IPS DF 19.7 (cell line): ENCODE results near the gene CFAP119.
A peak's percentile ranks its signal among the peaks of the same experiment; 100 is the strongest.
"Not testable (repeated sequence)": the region's sequence is repeated elsewhere in the genome, so short reads cannot be mapped to it uniquely, and the experiment has no call there.

Experiments used
- DNase-seq: peaks from one replicate; pipeline ENCODE4 v3.0.0-alpha.2; 2013; ENCODE audit warnings: low read depth, low spot score

The CFAP119 gene

DNA sequence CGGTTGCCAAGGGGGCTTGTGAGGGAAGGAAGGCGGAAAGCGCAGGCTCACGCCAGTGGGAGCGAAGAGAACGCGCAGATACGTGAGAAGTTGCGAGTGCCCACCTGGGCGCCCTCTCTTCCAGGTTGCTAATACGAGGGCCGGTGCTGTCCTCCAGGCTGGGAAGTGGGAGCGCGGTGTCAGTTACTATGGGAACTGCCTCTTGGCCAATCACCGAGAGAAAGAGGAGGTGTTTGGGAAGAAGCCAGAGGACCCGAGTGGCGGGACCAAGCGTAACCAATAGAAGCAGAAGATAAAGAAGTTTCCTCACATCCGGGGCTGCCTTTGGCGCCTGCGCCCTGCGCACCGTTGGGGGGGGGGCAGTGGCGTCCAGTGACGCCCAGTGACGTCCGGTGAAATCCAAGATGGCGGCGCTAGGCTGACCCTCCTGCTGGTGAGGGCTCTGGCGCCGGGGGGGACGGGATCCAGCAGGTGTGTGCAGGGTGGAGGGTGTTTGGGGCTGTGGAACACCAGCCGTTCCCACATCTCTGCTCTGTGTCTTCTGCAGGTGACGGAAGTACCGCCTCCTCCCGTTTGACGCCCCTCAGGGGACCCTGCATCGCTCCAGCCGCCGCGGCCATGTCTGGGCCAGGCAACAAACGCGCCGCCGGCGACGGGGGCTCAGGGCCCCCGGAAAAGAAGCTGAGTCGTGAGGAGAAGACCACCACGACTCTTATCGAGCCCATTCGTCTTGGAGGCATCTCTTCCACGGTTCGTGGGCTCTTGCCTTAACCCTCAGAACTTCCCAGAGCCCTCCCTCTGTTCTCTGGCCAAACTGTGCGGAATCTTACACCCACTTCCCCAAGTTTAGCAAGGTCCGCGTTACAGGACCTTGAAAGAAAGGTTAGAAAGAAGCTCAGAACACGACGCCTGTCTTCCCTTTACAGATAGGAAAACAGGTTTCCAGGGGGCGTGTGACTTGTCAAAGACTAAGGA lies at the start of gene CFAP119, which contains the start of gene RNF40:
Gene CFAP119 (minus strand): TSS at position 135 of the 975 bp plus-strand sequence. CDS start 314 bp downstream, outside the sequence.
Gene RNF40 (plus strand): TSS at position 395 of the 975 bp plus-strand sequence. CDS start 224 bp downstream, at position 619.
- DNase-seq: peak; percentile 97

DNA sequence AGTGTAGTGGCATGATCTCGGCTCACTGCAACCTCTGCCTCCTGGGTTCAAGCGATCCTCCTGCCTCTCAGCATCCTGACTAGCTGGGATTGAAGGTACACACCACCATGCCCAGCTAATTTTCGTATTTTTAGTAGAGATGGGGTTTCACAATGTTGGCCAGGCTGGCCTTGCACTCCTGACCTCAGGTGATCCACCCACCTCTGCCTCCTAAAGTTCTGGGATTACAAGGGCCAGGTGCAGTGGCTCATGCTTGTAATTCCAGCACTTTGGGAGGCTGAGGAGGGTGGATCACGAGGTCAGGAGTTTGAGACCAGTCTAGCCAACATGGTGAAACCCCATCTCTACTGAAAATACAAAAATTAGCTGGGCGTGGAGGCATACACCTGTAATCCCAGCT lies 47.8 kb upstream of the CFAP119 start:
- not testable (repeated sequence) for DNase-seq

GRCh38 chr16:30808890-30809426 lies 47.1 kb upstream of the CFAP119 start:
- DNase-seq: not testable (repeated sequence)

DNA sequence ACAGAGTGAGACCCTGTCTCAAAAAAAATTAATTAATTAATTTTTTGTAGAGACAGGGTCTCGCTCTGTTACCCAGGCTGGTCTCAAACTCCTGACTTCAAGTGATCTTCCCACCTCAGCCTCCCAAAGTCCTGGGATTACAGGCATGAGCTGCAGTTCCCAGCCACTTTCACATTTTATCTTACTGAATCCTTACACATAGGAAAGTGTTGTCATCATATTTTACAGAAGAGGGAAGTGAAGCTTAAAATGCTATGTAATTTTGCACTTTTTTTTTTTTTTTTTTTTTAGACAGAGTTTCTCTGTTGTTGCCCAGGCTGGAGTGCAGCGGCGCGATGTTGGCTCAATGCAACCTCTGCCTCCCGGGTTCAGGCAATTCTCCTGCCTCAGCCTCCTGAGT lies 46.3 kb upstream of the CFAP119 start:
- no peak for DNase-seq

- DNase-seq: no peak
Observed at GRCh38 chr16:30805370-30806169, 43.7 kb upstream of the CFAP119 start.

- DNase-seq: no peak
Observed at GRCh38 chr16:30805056-30805369, 43.2 kb upstream of the CFAP119 start.

DNA sequence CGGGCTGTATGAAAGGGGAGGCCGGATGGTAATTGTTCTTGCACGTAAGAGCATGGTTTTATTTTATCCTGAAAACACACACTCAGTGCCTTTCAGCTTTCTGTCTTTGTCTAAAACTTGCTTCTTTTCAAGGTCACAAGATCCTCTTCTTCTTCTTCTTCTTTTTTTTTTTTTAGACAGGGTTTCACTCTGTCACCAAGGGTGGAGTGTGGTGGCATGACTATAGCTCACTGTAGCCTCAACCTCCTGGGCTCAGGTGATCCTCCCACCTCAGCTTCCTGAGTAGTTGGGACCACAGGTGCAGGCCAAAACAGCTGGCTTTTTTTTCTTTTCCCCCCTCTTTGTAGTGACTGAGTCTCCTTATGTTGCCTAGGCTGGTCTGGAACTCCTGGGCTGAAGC lies 41.1 kb upstream of the CFAP119 start:
- DNase-seq: no peak

GRCh38 chr16:30797670-30798309 lies 35.9 kb upstream of the CFAP119 start:
- DNase-seq: no peak

GRCh38 chr16:30794634-30795033 lies 32.8 kb upstream of the CFAP119 start:
- DNase-seq: no peak

DNA sequence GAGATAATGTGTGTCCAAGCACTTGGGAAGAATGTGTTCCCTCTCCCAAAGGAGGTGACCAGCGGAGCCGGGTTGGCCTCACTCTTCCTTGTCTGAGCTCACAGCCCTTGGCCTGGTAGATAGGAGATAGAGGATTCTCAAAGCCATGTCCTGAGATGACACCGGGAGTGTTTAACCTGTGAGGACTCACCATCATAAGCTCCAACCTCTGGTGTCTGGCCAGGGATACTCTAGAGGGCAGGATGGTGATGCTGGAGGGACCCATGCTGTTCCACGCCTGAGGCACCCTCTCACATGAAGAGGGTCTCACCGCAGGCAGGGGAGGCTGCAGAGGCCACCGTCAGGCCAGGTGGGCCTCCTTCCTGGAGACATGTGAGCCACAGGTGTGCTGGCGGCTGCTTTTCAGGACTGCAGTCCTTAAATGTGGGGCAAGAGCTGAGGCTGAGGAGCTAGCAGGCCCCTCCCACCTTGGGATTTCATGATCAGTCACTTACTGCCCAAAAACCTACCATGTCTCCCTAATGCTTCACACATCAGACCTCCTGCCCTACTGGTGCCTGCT lies 31.7 kb upstream of the CFAP119 start:
- no peak for DNase-seq

- no peak for DNase-seq
Observed at GRCh38 chr16:30787613-30788378, 25.9 kb upstream of the CFAP119 start.

DNA sequence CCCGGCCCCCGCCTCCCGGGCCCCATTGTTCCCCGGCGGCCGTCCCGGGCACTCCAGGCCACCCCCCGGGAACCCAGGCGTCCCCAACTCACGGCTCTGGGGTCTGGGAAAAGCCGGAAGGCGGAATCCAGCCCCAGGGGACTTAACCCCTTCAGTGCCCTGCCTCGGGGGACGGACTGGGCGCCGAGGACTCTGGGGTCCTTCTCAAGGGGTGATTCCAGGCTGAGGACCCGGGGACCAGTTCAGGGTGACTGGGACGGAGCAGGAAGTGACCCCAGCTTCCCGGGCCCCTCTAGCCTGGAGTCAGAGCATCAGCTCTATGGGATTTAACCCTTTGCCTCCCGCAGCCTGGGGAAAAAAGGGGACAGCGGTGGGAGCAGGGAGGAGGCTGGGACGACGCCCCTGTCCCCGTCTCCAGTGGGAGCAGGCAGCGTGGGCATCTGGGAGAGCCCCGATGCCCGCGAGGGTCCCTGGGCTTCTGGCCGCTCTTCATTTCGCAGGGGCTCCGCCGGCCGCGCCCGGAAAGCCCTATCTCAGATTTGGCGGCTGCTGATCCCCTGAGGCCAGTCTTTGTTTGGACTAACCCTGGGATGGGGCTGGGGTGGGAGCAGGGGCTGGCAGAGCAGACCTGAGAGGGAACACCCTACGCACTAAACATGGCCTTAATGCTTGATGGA lies 25.2 kb upstream of the CFAP119 start, which contains the start of gene ZNF629:
Gene ZNF629 (minus strand): TSS at position 270 of the 677 bp plus-strand sequence. CDS start 2,723 bp downstream, outside the sequence.
- no peak for DNase-seq

DNA sequence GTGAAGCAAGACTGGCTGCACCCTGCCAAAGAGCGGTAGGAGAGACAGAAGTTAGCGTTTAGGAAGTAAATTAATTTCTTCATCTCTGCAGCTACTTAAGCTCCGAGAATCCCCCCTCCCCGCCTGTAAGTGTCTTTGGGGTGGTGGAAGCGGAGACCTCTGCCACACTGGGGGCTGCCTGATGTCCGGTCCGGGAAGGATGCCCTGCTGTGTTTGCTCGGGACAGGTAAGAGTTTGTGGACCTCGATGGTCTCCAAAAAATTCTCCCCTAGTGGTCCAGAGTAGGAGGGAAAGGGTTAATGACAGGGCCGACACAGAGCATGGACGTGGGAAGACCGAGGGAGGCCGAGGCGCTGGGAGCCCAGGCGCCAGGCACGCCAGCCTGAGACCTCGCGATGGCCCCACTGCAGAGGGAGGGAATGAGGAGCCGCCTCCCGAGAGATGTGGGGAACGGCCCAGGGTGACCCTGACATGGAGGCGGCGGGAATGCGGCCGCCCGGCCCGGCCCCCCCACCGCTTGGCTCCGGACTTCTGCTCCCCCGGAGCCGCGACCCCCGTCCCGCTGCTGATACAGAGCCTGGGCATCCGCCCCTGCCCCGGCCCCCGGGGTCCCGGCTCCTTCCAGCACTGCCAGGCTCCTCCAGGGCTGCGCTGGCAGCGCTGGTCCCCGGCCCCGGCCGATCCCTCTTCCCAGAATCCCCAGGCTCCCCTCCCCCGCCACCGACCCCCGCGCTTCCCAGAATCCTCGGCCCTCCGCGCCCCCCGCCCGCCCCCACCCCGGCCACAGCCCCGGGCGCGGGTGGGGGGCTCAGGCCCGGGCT lies 24.5 kb upstream of the CFAP119 start:
- no peak for DNase-seq

DNA sequence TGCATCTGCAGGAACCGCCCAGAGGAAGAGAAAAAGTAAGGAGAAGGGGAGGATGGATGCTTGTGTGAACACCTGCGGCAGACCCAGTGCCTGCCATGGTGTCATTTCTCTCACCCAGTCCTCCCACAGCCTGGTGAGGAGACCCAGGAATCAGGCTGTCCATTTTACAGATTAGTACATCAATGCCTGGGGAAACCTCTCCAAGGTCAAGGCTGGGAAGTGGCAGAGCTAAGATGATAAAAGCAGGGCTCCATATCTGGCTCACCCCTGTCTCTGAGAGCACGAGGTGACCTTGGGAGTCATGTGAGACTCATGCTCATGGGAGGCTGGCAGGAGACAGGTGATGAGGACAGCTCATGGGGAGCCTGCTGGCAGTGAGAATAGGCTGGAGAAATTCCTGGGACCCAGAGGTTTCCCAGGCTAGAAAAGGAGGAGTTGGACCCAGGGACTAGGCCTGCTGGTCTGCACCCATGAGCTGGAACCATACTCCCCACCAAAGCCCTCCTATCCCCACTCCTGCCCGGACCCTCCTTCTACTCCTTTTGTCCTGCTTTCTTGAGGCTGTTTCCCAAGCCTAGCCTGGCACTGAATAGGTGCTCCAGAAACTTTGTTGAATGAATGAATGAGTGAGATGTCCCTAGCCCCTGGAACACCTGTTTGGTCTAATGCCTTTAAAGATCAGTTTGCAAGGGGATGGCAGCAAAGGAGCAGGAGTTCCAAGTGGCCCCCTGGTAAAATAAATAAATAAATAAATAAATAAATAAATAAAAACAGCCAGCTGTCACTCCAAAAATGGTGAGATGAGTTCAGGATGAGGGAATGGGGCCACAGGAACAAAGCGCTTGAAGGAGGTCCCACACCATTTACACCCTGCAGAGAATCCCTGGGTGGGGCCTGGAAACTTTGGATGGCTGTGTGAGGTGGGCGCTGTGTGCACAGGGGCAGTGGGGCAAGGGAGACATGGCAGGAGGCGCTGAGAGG lies 23.6 kb upstream of the CFAP119 start:
- DNase-seq: no peak

DNA sequence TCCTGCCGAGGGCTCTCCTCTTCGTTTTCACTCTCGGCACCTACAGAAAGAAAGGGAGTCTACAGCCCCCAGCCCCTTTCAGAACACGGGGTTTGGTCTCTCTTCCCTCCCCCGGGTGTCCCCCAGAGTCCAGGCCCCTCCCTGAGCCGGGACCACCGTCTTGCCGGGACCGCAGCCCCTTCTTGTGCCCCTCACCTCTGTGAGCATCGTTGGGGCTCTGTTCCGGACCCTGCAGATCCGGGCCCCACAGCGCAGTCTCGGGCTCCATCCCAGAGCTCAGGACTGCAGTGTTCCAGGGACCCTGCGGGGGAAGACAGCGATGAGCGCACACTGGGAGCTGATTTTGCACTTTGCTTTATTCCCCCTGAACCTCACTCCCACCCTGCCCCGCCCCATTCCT lies 22.4 kb upstream of the CFAP119 start:
- DNase-seq: no peak

GRCh38 chr16:30783280-30784109 lies 21.6 kb upstream of the CFAP119 start:
- no peak for DNase-seq
